OCI-LY7 (cell line): ENCODE results near the gene AUP1. TPM values are rescaled to one million over a fixed set of nuclear protein-coding genes. Genes with fewer than 3 reads are reported as not detected.

Experiments used
- Bru-seq: library from RNA; stranded (reverse); fragments of 400-500 nt; gene quantifications from one replicate; lab custom pipeline; 2021; lab: Mats Ljungman, UMichigan
- BruChase-seq, 2 experiments: library from RNA; stranded (reverse); fragments of 400-500 nt; gene quantifications; one replicate each; lab custom pipeline; 2021; lab: Mats Ljungman, UMichigan
- BruUV-seq: library from RNA; stranded (reverse); fragments of 400-500 nt; replicated peaks from 2 replicates; lab custom pipeline; 2021; lab: Mats Ljungman, UMichigan
- CTCF ChIA-PET: fragments of 300-600 bp; sonication (Branson Sonifier 250); formaldehyde crosslinking; loops from one replicate; lab custom pipeline; 2022; ENCODE audit warnings: antibody characterized with exemption; ENCODE audit not compliant: unreplicated experiment; lab: Charles Lee
- POLR2A ChIA-PET: fragments of 300-600 bp; sonication (Branson Sonifier 250); formaldehyde crosslinking; loops from one replicate; lab custom pipeline; 2022; ENCODE audit warnings: antibody characterized with exemption; lab: Charles Lee
- DNase-seq: peaks from one replicate; pipeline ENCODE4 v3.0.0-alpha.2; 2015; ENCODE audit warnings: low spot score
- H2AFZ ChIP-seq: fragments of 200-600 bp; sonication (generic), shearing (Covaris generic); 2 replicates; pipeline ENCODE4 v1.6.1; 2014; ENCODE audit warnings: mild to moderate bottlenecking, antibody characterized with exemption, low read length, moderate library complexity
- H3K27ac ChIP-seq: fragments of 200-600 bp; sonication (generic); 2 replicates; pipeline ENCODE4 v1.5.1; 2014; ENCODE audit warnings: mixed run types, low read depth, mild to moderate bottlenecking, moderate library complexity, low read length, inconsistent platforms; ENCODE audit not compliant: poor library complexity, severe bottlenecking
- H3K36me3 ChIP-seq: fragments of 200-600 bp; sonication (generic); 2 replicates; pipeline ENCODE4 v1.6.1; 2014; ENCODE audit warnings: mild to moderate bottlenecking, antibody characterized with exemption, low read length, moderate library complexity, mixed read lengths; ENCODE audit not compliant: insufficient read depth
- H3K4me1 ChIP-seq: fragments of 200-600 bp; sonication (generic); 2 replicates; pipeline ENCODE4 v1.5.1; 2014; ENCODE audit warnings: mild to moderate bottlenecking, low read length; ENCODE audit not compliant: insufficient read depth, poor library complexity, severe bottlenecking
- H3K4me2 ChIP-seq: fragments of 200-600 bp; sonication (generic); 2 replicates; pipeline ENCODE4 v1.6.1; 2014; ENCODE audit warnings: mild to moderate bottlenecking, low read length
- H3K4me3 ChIP-seq: fragments of 200-600 bp; sonication (generic); 2 replicates; pipeline ENCODE4 v1.5.1; 2014; ENCODE audit warnings: mild to moderate bottlenecking, low read depth, low read length; ENCODE audit not compliant: poor library complexity, severe bottlenecking
- H3K79me2 ChIP-seq: fragments of 200-600 bp; sonication (generic); 2 replicates; pipeline ENCODE4 v1.6.1; 2016; ENCODE audit warnings: low read depth, mild to moderate bottlenecking, low read length, moderate library complexity, mixed read lengths; ENCODE audit not compliant: insufficient read depth
- H3K9me2 ChIP-seq: fragments of 200-600 bp; sonication (generic); 2 replicates; pipeline ENCODE4 v1.6.1; 2016; ENCODE audit warnings: mild to moderate bottlenecking, low read length, mixed read lengths; ENCODE audit not compliant: insufficient read depth
- H3K9me3 ChIP-seq: fragments of 200-600 bp; sonication (generic); 2 replicates; pipeline ENCODE4 v1.6.1; 2014; ENCODE audit warnings: mild to moderate bottlenecking, mixed run types, low read length, mixed read lengths
- H4K20me1 ChIP-seq: fragments of 200-600 bp; sonication (generic); 2 replicates; pipeline ENCODE4 v1.6.1; 2014; ENCODE audit warnings: mild to moderate bottlenecking, antibody characterized with exemption, low read length, moderate library complexity, mixed read lengths; ENCODE audit not compliant: insufficient read depth
- CTCF ChIP-seq: fragments of 200-600 bp; sonication (generic); conservative IDR thresholded peaks from 2 replicates; pipeline ENCODE4 v1.5.1; 2014; ENCODE audit warnings: mild to moderate bottlenecking, antibody characterized with exemption, low read length, moderate library complexity, mixed read lengths
- EZH2phosphoT487 ChIP-seq: fragments of 200-600 bp; sonication (generic); IDR thresholded peaks from 2 replicates; pipeline ENCODE4 v1.6.1; 2018; ENCODE audit warnings: low read depth, borderline replicate concordance, mild to moderate bottlenecking, mixed run types, antibody characterized with exemption, low read length, moderate library complexity, mixed read lengths
- intact Hi-C: fragments of 100-400 bp; cut with micrococcal nuclease; formaldehyde crosslinking; loops from one replicate; pipeline ENCODE4 v1.10.0; 2022; ENCODE audit not compliant: unreplicated experiment
- long read RNA-seq: library from polyadenylated mRNA; stranded (forward); transcript quantifications from one replicate; pipeline ENCODE4 v2.0.0, GENCODE V29; 2022
- total RNA-seq, 2 experiments: library from RNA; depleted of rRNA in 1 of 2; stranded (reverse); fragments of >200 nt in 1 of 2; shearing (Covaris generic) in 1 of 2; gene quantifications; 2 replicates each; pipeline ENCODE4 v1.2.3, GENCODE V29; 2014 to 2022

Gene AUP1
- 163 and 188 TPM in 2 replicates for total RNA-seq (2014; rRNA removed; shearing (Covaris generic))
- 121 and 122 TPM in 2 replicates for total RNA-seq (2022)
- percentile 91 among the genes with signal in this experiment for Bru-seq, nascent RNA
- percentile 96 among the genes with signal in this experiment for BruChase-seq, experiment 1, labeled RNA remaining after a 6-hour chase
- BruChase-seq, experiment 2, labeled RNA remaining after a 2-hour chase: percentile 95 among the genes with signal in this experiment
- long read RNA-seq, transcript AUP1-204 (11 exons, 1,645 nt): minor isoform, 14 of 250 reads
- long read RNA-seq, transcript AUP1-201 (12 exons, 1,695 nt): major isoform, 106 of 250 reads
- long read RNA-seq, transcript AUP1-206 (11 exons, 1,658 nt): minor isoform, 10 of 250 reads
- long read RNA-seq, partial matches to known transcripts: 31 of 250 reads
- long read RNA-seq, other reads (novel, unspliced or antisense): 87 of 250 reads

- BruUV-seq: no TSS peak
- Histone ChIP-seq H3K9me2 (no peaks in the 10 kb centered on the region), H3K27ac (peak within 1 kb of the TSS; percentile 67), H3K9me3 (no peaks in the 10 kb centered on the region), H3K36me3 (peaks cover 70% of the 10 kb centered on the region), H3K4me3 (peak within 1 kb of the TSS; percentile 98), H2AFZ (peak within 1 kb of the TSS; percentile 77), H3K79me2 (peaks cover 37% of the 10 kb centered on the region), H3K4me2 (peak within 1 kb of the TSS; percentile 95), H3K4me1 (peaks cover 33% of the 10 kb centered on the region), H4K20me1 (peaks cover 5% of the 10 kb centered on the region; the same call in 1 of the 2 replicates)
- ChIA-PET CTCF (interaction anchor here (3.6 kb wide), 1 partner anchor 47 kb away, joined by 18 read pairs; the partner anchor contains the start of genes CCDC142 and TTC31), POLR2A (interaction anchor here (0.6 to 2.6 kb wide), 9 partner anchors 20 to 66 kb away, joined by 3 to 14 read pairs (median 4); partner anchors contain the start of genes CCDC142, MRPL53 and TTC31)
- intact Hi-C loops: loop anchor here (1.0 kb wide), 5 partner anchors 22 to 108 kb away; partner anchors contain the start of genes C2orf81, PCGF1, TTC31 and WDR54
- DNase-seq: peak; percentile 99
- no peak for TF ChIP-seq CTCF
Observed at GRCh38 chr2:74529357-74530238, at the start of gene AUP1, which contains the start of gene HTRA2. AUP1 (minus strand) TSS chr2:74529706; CDS start chr2:74529629, 77 bp downstream. HTRA2 (plus strand) TSS chr2:74529933; CDS start chr2:74530007, 74 bp downstream.

GRCh38 chr2:74578408-74578807 is 48.9 kb upstream of the AUP1 start:
- H3K4me3 ChIP-seq: no peak overlapping the region
- no peak overlapping the region for H2AFZ ChIP-seq
- intact Hi-C loops: no loop called here
- H3K4me1 ChIP-seq: peaks cover 18% of the 10 kb centered on the region
- no TSS peak for BruUV-seq
- H4K20me1 ChIP-seq: no peaks in the 10 kb centered on the region
- H3K36me3 ChIP-seq: no peaks in the 10 kb centered on the region
- H3K4me2 ChIP-seq: no peak overlapping the region
- no peaks in the 10 kb centered on the region for H3K9me2 ChIP-seq
- no peaks in the 10 kb centered on the region for H3K9me3 ChIP-seq
- ChIA-PET POLR2A (interaction anchor here (0.9 to 1.9 kb wide), 3 partner anchors 8 to 36 kb away, joined by 3 to 15 read pairs (median 4); no protein-coding TSS in a partner anchor), CTCF (no interaction called here)
- H3K27ac ChIP-seq: no peak overlapping the region
- no peaks in the 10 kb centered on the region for H3K79me2 ChIP-seq
- TF ChIP-seq EZH2phosphoT487 (no peak), CTCF (no peak)
- no peak for DNase-seq
